K562 (cell line): ENCODE measurements around the gene GLIPR1. TPM values are rescaled to one million over a fixed set of nuclear protein-coding genes. Genes with fewer than 3 reads are reported as not detected.
A peak's percentile ranks its signal among the peaks of the same experiment; 100 is the strongest.

Source experiments
- ATAC-seq: fragments of 200-7000 bp; cut with Tn5 transposase; 3 replicates; pipeline ENCODE4 v1.9.1; 2020; ENCODE audit warnings: moderate library complexity
- BruUV-seq: library from RNA; stranded (reverse); fragments of 400-500 nt; replicated peaks from 2 replicates; lab custom pipeline; 2021; lab: Mats Ljungman, UMichigan
- CTCF ChIA-PET: fragments of 300-600 bp; formaldehyde crosslinking; extraction: SDS; loops from one replicate; lab custom pipeline; 2021; ENCODE audit warnings: low intra/inter-chr PET ratio; lab: Yijun Ruan, JAX
- POLR2A ChIA-PET: fragments of 300-600, 350-650 bp; sonication (Branson Sonifier 250); formaldehyde crosslinking; extraction: SDS; loops from one replicate; lab custom pipeline; 2021; ENCODE audit warnings: antibody characterized with exemption, inconsistent platforms; lab: Yijun Ruan, JAX
- DNase-seq, 4 experiments: peaks; one replicate each; pipeline versions ENCODE4 v3.0.0 to v3.0.0-alpha.2; 2011 to 2018; ENCODE audit warnings: low spot score in 3 of 4, mixed read lengths in 3 of 4; ENCODE audit errors: extremely low read depth in 1 of 4
- FAIRE-seq: peaks from 2 replicates; lab custom pipeline; 2011; peaks lifted over from hg19 to GRCh38; lab: Jason Lieb, UNC
- H2AFZ ChIP-seq: 2 replicates; pipeline ENCODE4 v1.6.0; 2011; ENCODE audit warnings: low read depth, low read length, control low read depth, inconsistent platforms
- H3K27ac ChIP-seq: fragments of 200-600 bp; 3 replicates; pipeline ENCODE4 v1.8.0; 2011; ENCODE audit warnings: low read depth, mild to moderate bottlenecking, control low read depth, inconsistent platforms, low read length, moderate library complexity, mixed read lengths; ENCODE audit errors: extremely low read depth
- H3K27me3 ChIP-seq, 2 experiments: fragments of 300-600 bp in 1 of 2; 2 replicates in 1 of 2; 3 replicates in 1 of 2; pipeline versions ENCODE4 v1.6.0 to v1.8.0; 2011; ENCODE audit warnings: inconsistent platforms in 2 of 2, low read length in 2 of 2, mild to moderate bottlenecking in 1 of 2, mixed read lengths in 1 of 2, moderate library complexity in 1 of 2; ENCODE audit not compliant: control insufficient read depth in 2 of 2, insufficient read depth in 2 of 2
- H3K36me3 ChIP-seq: fragments of 300-600 bp; 3 replicates; pipeline ENCODE4 v1.8.0; 2011; ENCODE audit warnings: mild to moderate bottlenecking, low read length, inconsistent platforms; ENCODE audit not compliant: control insufficient read depth, insufficient read depth
- H3K4me1 ChIP-seq, 2 experiments: fragments of 200-600 bp in 1 of 2; replicated peaks in 1 of 2; 2 replicates in 1 of 2; 3 replicates in 1 of 2; pipeline versions ENCODE4 v1.5.1 to v1.8.0; 2011; ENCODE audit warnings: inconsistent platforms in 2 of 2, low read length in 2 of 2, mild to moderate bottlenecking in 1 of 2, mixed read lengths in 1 of 2, moderate library complexity in 1 of 2; ENCODE audit not compliant: control insufficient read depth in 2 of 2, insufficient read depth in 2 of 2
- H3K4me2 ChIP-seq: 2 replicates; pipeline ENCODE4 v1.6.1; 2011; ENCODE audit warnings: low read length, control low read depth, inconsistent platforms, mixed read lengths; ENCODE audit not compliant: insufficient read depth
- H3K4me3 ChIP-seq: fragments of 200-600 bp; sonication (generic), shearing (Covaris generic); 2 replicates; pipeline ENCODE4 v1.5.1; 2016; ENCODE audit warnings: control low read depth, inconsistent platforms
- H3K79me2 ChIP-seq: fragments of 200-600 bp; 3 replicates; pipeline ENCODE4 v1.8.0; 2011; ENCODE audit warnings: low read length, inconsistent platforms; ENCODE audit not compliant: control insufficient read depth, insufficient read depth
- H3K9ac ChIP-seq, 2 experiments: 2 replicates each; pipeline versions ENCODE4 v1.6.0 to v1.6.1; 2011; ENCODE audit warnings: low read depth in 2 of 2, low read length in 2 of 2, control low read depth in 1 of 2, inconsistent platforms in 1 of 2, mild to moderate bottlenecking in 1 of 2, mixed read lengths in 1 of 2; ENCODE audit not compliant: insufficient read depth in 1 of 2
- H3K9me1 ChIP-seq: one replicate; pipeline ENCODE4 v1.6.0; 2011; ENCODE audit warnings: inconsistent platforms, mild to moderate bottlenecking, low read length, moderate library complexity; ENCODE audit not compliant: control insufficient read depth, insufficient read depth
- H3K9me3 ChIP-seq: replicated peaks from 2 replicates; pipeline ENCODE4 v1.5.1; 2011; ENCODE audit warnings: low read depth, low read length, inconsistent platforms; ENCODE audit not compliant: control insufficient read depth, insufficient read depth
- H4K20me1 ChIP-seq: replicated peaks from 2 replicates; pipeline ENCODE4 v1.6.1; 2011; ENCODE audit warnings: low read length, inconsistent platforms, mixed read lengths; ENCODE audit not compliant: control insufficient read depth, insufficient read depth
- COPS2 ChIP-seq: fragments of 450-650 bp; conservative IDR thresholded peaks from 2 replicates; pipeline ENCODE4 v1.6.1; 2016; ENCODE audit warnings: mild to moderate bottlenecking, moderate library complexity
- CREM ChIP-seq: IDR thresholded peaks from 2 replicates; pipeline ENCODE4 v1.6.1; 2014; ENCODE audit warnings: antibody characterized with exemption, low read depth
- ERF ChIP-seq: fragments of 450-650 bp; formaldehyde crosslinking; IDR thresholded peaks from 2 replicates; pipeline ENCODE4 v1.4.0; 2020; ENCODE audit warnings: mild to moderate bottlenecking, mixed read lengths
- GABPB1 ChIP-seq: sonication (generic); formaldehyde crosslinking; IDR thresholded peaks from 2 replicates; pipeline ENCODE4 v1.8.0; 2022; ENCODE audit warnings: mild to moderate bottlenecking, missing genetic modification reagents
- HINFP ChIP-seq: fragments of 450-650 bp; conservative IDR thresholded peaks from 2 replicates; pipeline ENCODE4 v1.6.1; 2016; ENCODE audit warnings: missing genetic modification characterization, low read depth, mild to moderate bottlenecking, control low read depth, missing compliant biosample characterization
- JUN ChIP-seq, 2 experiments: sonication (generic) in 1 of 2; formaldehyde crosslinking in 1 of 2; IDR thresholded peaks; 2 replicates each; pipeline versions ENCODE4 v1.6.1 to v1.8.0; 2012 to 2022; ENCODE audit warnings: borderline replicate concordance in 2 of 2, mild to moderate bottlenecking in 2 of 2, improper control_type of control experiment in 1 of 2, low read depth in 1 of 2, low read length in 1 of 2, missing genetic modification reagents in 1 of 2
- JUNB ChIP-seq: fragments of 450-650 bp; formaldehyde crosslinking; conservative IDR thresholded peaks from 2 replicates; pipeline ENCODE4 v1.4.0; 2020; ENCODE audit warnings: mild to moderate bottlenecking
- KAT8 ChIP-seq: fragments of 450-650 bp; IDR thresholded peaks from 2 replicates; pipeline ENCODE4 v1.6.1; 2016; ENCODE audit warnings: low read depth, mild to moderate bottlenecking
- KLF13 ChIP-seq: fragments of 450-650 bp; IDR thresholded peaks from 2 replicates; pipeline ENCODE4 v1.6.1; 2016; ENCODE audit warnings: missing genetic modification characterization, low read depth, mild to moderate bottlenecking, missing compliant biosample characterization, moderate library complexity, borderline replicate concordance
- MAFK ChIP-seq: IDR thresholded peaks from 2 replicates; pipeline ENCODE4 v1.6.1; 2011; ENCODE audit warnings: low read length, improper control_type of control experiment
- MLLT1 ChIP-seq, 2 experiments: fragments of 450-650 bp; IDR thresholded peaks; 2 replicates each; pipeline ENCODE4 v1.6.1; 2016
- POLR3A ChIP-seq: IDR thresholded peaks from 2 replicates; pipeline ENCODE4 v1.6.1; 2011; ENCODE audit warnings: borderline replicate concordance, mild to moderate bottlenecking, moderate library complexity; ENCODE audit not compliant: insufficient read length, insufficient read depth; ENCODE audit errors: extremely low read depth
- RFX1 ChIP-seq: fragments of 450-650 bp; IDR thresholded peaks from 2 replicates; pipeline ENCODE4 v1.6.1; 2016; ENCODE audit warnings: mild to moderate bottlenecking, moderate library complexity
- SMAD3 ChIP-seq: fragments of 450-650 bp; formaldehyde crosslinking; conservative IDR thresholded peaks from 2 replicates; pipeline ENCODE4 v1.4.0; 2020; ENCODE audit warnings: mild to moderate bottlenecking
- TARDBP ChIP-seq: fragments of 450-650 bp; IDR thresholded peaks from 2 replicates; pipeline ENCODE4 v1.6.1; 2016
- TEAD1 ChIP-seq, 2 experiments: fragments of 450-650 bp in 1 of 2; sonication (generic) in 1 of 2; formaldehyde crosslinking; IDR thresholded peaks; 2 replicates each; pipeline versions ENCODE4 v1.4.0 to v1.8.0; 2020 to 2022; ENCODE audit warnings: mild to moderate bottlenecking in 2 of 2, missing genetic modification reagents in 1 of 2
- ZNF174 ChIP-seq: fragments of 250-450 bp; sonication (Bioruptor Pico); IDR thresholded peaks from 2 replicates; pipeline ENCODE4 v1.4.0; 2020; ENCODE audit warnings: mild to moderate bottlenecking
- ZNF696 ChIP-seq: fragments of 250-450 bp; sonication (Bioruptor Pico); conservative IDR thresholded peaks from 2 replicates; pipeline ENCODE4 v1.4.0; 2020; ENCODE audit warnings: mild to moderate bottlenecking, moderate library complexity
- WGBS: fragments of 100-300 bp; shearing (Covaris generic); methylation state at CpG from one replicate; pipeline ENCODE4 v1.1.6; 2016; ENCODE audit warnings: low coverage, mixed read lengths; ENCODE audit not compliant: insufficient coverage; ENCODE audit errors: missing lambda C conversion rate; 5-methylcytosine and 5-hydroxymethylcytosine counted together
- in situ Hi-C: fragments of 300-500 bp; cut with MboI; formaldehyde crosslinking; loops from 4 replicates; pipeline ENCODE4 v1.15.0; 2018; ENCODE audit warnings: inconsistent platforms, mixed read lengths
- intact Hi-C: fragments of 100-400 bp; cut with micrococcal nuclease; formaldehyde crosslinking; loops from 2 replicates; pipeline ENCODE4 v1.14.2; 2022
- polyA plus RNA-seq, 8 experiments: library from polyadenylated mRNA; depleted of rRNA in 4 of 8; stranded (reverse) in 5 of 8; unstranded in 3 of 8; fragments of >200 nt; fragmentation: Nextera tagmentation in 2 of 8; fragmentation: Illumina TruSeq in 1 of 8; extraction: Ambion mirVana in 2 of 8; extraction: Trizol in 1 of 8; gene quantifications; 2 replicates each; pipeline versions ENCODE4 v1.2.1 to v1.2.3, GENCODE V29; 2011 to 2014; ENCODE audit warnings: inconsistent platforms in 1 of 8, missing spikeins in 1 of 8
- total RNA-seq, 7 experiments: library from RNA; depleted of rRNA in 6 of 7; stranded (reverse); fragments of >200 nt in 6 of 7; fragmentation: Illumina TruSeq in 2 of 7; extraction: Trizol in 2 of 7; gene quantifications; 2 replicates each; pipeline versions ENCODE4 v1.2.1 to v1.2.3, GENCODE V29; 2011 to 2021; ENCODE audit warnings: low replicate concordance in 1 of 7

Gene GLIPR1
- total and polyA plus RNA-seq, 9 of the 15 experiments (the other 6 are each of a cell fraction or from before 2014, with no cell fraction given), result 0.26 to 2.1 (median 1.2) TPM

GRCh38 chr12:75511116-75512048, 30.8 kb downstream of the GLIPR1 start, which contains the start of gene KRR1:
Gene KRR1 (minus strand): TSS chr12:75511609. CDS start chr12:75511597, 12 bp downstream.
- ChIA-PET POLR2A (interaction anchor here (0.6 to 1.3 kb wide), 5 partner anchors 9 to 603 kb away, joined by 3 to 4 read pairs (median 3); no protein-coding TSS in a partner anchor), CTCF (no interaction called here)
- Histone ChIP-seq H3K9me1 (no peaks in the 10 kb centered on the region), H3K9me3 (peaks cover 7% of the 10 kb centered on the region; the same call in 1 of the 2 replicates), H3K4me3 (peak within 1 kb of the TSS; percentile 84), H4K20me1 (no peaks in the 10 kb centered on the region), H3K27ac (peak within 1 kb of the TSS; percentile 85), H3K4me1 (peaks cover 0 to 9% of the 10 kb centered on the region in 2 experiments; a peak in 1 of 5 replicates), H3K9ac (peak within 1 kb of the TSS; percentile 89 to 90), H3K36me3 (peaks cover 31% of the 10 kb centered on the region), H3K4me2 (peak within 1 kb of the TSS; percentile 96), H2AFZ (peak within 1 kb of the TSS; percentile 100), H3K27me3 (no peaks in the 10 kb centered on the region), H3K79me2 (peaks cover 48% of the 10 kb centered on the region)
- in situ Hi-C loops (loop anchor here (5.0 kb wide), 1 partner anchor 521 kb away; the partner anchor contains the start of gene PHLDA1), intact Hi-C loops (loop anchor here (10.0 kb wide), 1 partner anchor 1263 kb away; no protein-coding TSS in a partner anchor)
- FAIRE-seq, result peak; percentile 97
- WGBS, result 12% methylated on average over 46 of the region's 47 CpGs
- ATAC-seq, result peak; percentile 99
- DNase-seq, result peak; percentile 78 to 97 (median 82)
- BruUV-seq, result no TSS peak
- TF ChIP-seq ERF (CRISPR knock-in tag) (no peak), ZNF174 (CRISPR knock-in tag) (peak; percentile 76; the same call in 1 of the 2 replicates), POLR3A (no peak), HINFP (no peak), TEAD1 (CRISPR knock-in tag; IDR thresholded peaks at IDR 0.05) (0 out of 4 replicates have a peak, but pooled peaks of 1 of the 2 experiments have one; percentile 21), MLLT1 (IDR thresholded peaks at IDR 0.05) (peak in 1 of 2 experiments; percentile 89; a peak in 2 of 4 replicates), ZNF696 (no peak), RFX1 (peak; percentile 39; the same call in 1 of the 2 replicates), TARDBP (no peak), JUNB (no peak), MAFK (peak; percentile 4; the same call in 1 of the 2 replicates), KLF13 (no peak; the same call in 1 of the 2 replicates), GABPB1 (CRISPR knock-in tag) (peak; percentile 96), JUN (IDR thresholded peaks at IDR 0.05; ENCODE audit: borderline replicate concordance, low read depth, low read length) (peak; percentile 38; the same call in 1 of the 2 replicates), JUN (CRISPR knock-in tag; IDR thresholded peaks at IDR 0.05; ENCODE audit: borderline replicate concordance) (no peak), KAT8 (peak; percentile 58; the same call in 1 of the 2 replicates), SMAD3 (CRISPR knock-in tag) (0 out of 2 replicates have a peak, but pooled peaks have one; percentile 15), COPS2 (no peak), CREM (peak; percentile 79)
